Endothelial cell of umbilical vein (primary cell): ENCODE data around the gene SMAD9. TPM values are rescaled to one million over a fixed set of nuclear protein-coding genes. Genes with fewer than 3 reads are reported as not detected.

Experiments used
- BruUV-seq: library from RNA; stranded (reverse); fragments of 400-500 nt; replicated peaks from 2 replicates; lab custom pipeline; 2021; lab: Mats Ljungman, UMichigan
- CTCF ChIA-PET: fragments of 300-600, 350-600 bp; sonication (Branson Sonifier 250); formaldehyde crosslinking; loops from one replicate; lab custom pipeline; 2021; ENCODE audit warnings: antibody characterized with exemption, inconsistent platforms; lab: Charles Lee
- POLR2A ChIA-PET: fragments of 300-600, 350-600 bp; sonication (Branson Sonifier 250); formaldehyde crosslinking; loops from one replicate; lab custom pipeline; 2021; ENCODE audit warnings: antibody characterized with exemption, inconsistent platforms; lab: Charles Lee
- DNase-seq: peaks from one replicate; pipeline ENCODE4 v3.0.0-alpha.2; 2011; ENCODE audit warnings: low read depth, low spot score
- FAIRE-seq: peaks from 2 replicates; lab custom pipeline; 2011; peaks lifted over from hg19 to GRCh38; lab: Jason Lieb, UNC
- H2AFZ ChIP-seq: 2 replicates; pipeline ENCODE4 v1.6.0; 2012; ENCODE audit warnings: low read depth, low read length, control low read depth, inconsistent platforms
- H3K27ac ChIP-seq: 2 replicates; pipeline ENCODE4 v1.5.1; 2011; ENCODE audit warnings: low read depth, mild to moderate bottlenecking, control low read depth, low read length, moderate library complexity; ENCODE audit not compliant: insufficient read depth
- H3K27me3 ChIP-seq, 2 experiments: 2 replicates each; pipeline versions ENCODE4 v1.6.0 to v1.6.1; 2011; ENCODE audit warnings: low read length in 2 of 2, mixed read lengths in 1 of 2; ENCODE audit not compliant: control insufficient read depth in 2 of 2, insufficient read depth in 2 of 2
- H3K36me3 ChIP-seq, 2 experiments: 2 replicates in 1 of 2; 3 replicates in 1 of 2; pipeline ENCODE4 v1.5.1; 2011; ENCODE audit warnings: low read length in 2 of 2, mild to moderate bottlenecking in 1 of 2, moderate library complexity in 1 of 2; ENCODE audit not compliant: control insufficient read depth in 2 of 2, insufficient read depth in 2 of 2; ENCODE audit errors: extremely low read depth in 1 of 2
- H3K4me1 ChIP-seq: 3 replicates; pipeline ENCODE4 v1.5.1; 2011; ENCODE audit warnings: mild to moderate bottlenecking, low read length; ENCODE audit not compliant: control insufficient read depth, insufficient read depth; ENCODE audit errors: extremely low read depth
- H3K4me2 ChIP-seq: 2 replicates; pipeline ENCODE4 v1.6.1; 2011; ENCODE audit warnings: low read length, control low read depth, mixed read lengths; ENCODE audit not compliant: insufficient read depth
- H3K4me3 ChIP-seq, 3 experiments: fragments of 200-600 bp in 1 of 3; sonication (generic), shearing (Covaris generic) in 1 of 3; replicated peaks in 1 of 3; 2 replicates each; pipeline ENCODE4 v1.5.1; 2011 to 2016; ENCODE audit warnings: control low read depth in 3 of 3, low read length in 3 of 3, mild to moderate bottlenecking in 2 of 3, inconsistent platforms in 1 of 3, low read depth in 1 of 3, moderate library complexity in 1 of 3; ENCODE audit not compliant: insufficient read depth in 1 of 3
- H3K79me2 ChIP-seq: 2 replicates; pipeline ENCODE4 v1.6.0; 2012; ENCODE audit warnings: low read length, inconsistent platforms; ENCODE audit not compliant: control insufficient read depth, insufficient read depth
- H3K9ac ChIP-seq: replicated peaks from 2 replicates; pipeline ENCODE3; 2011; ENCODE audit warnings: low read length, control low read depth; ENCODE audit not compliant: insufficient read depth; ENCODE audit errors: extremely low read depth
- H3K9me1 ChIP-seq: replicated peaks from 3 replicates; pipeline ENCODE4 v1.6.0; 2011; ENCODE audit warnings: mild to moderate bottlenecking, low read length; ENCODE audit not compliant: control insufficient read depth, insufficient read depth; ENCODE audit errors: extremely low read depth
- H3K9me3 ChIP-seq: replicated peaks from 2 replicates; pipeline ENCODE4 v1.5.1; 2012; ENCODE audit warnings: low read length, inconsistent platforms; ENCODE audit not compliant: control insufficient read depth, insufficient read depth
- H4K20me1 ChIP-seq: replicated peaks from 2 replicates; pipeline ENCODE3; 2011; ENCODE audit warnings: mild to moderate bottlenecking, low read length; ENCODE audit not compliant: control insufficient read depth, insufficient read depth; ENCODE audit errors: extremely low read depth
- CTCF ChIP-seq, 2 donors: IDR thresholded peaks; 1 replicate in 1 of 2; 2 replicates in 1 of 2; pipeline ENCODE4 v1.5.1; 2011; ENCODE audit warnings: low read length in 2 of 2, mild to moderate bottlenecking in 2 of 2, moderate library complexity in 2 of 2, control low read depth in 1 of 2, inconsistent platforms in 1 of 2, low read depth in 1 of 2; ENCODE audit not compliant: insufficient read depth in 1 of 2; ENCODE audit errors: extremely low read depth in 1 of 2
- EZH2 ChIP-seq: IDR thresholded peaks from 2 replicates; pipeline ENCODE4 v1.6.1; 2012; ENCODE audit warnings: borderline replicate concordance, low read depth, mild to moderate bottlenecking, moderate library complexity, low read length, inconsistent platforms; ENCODE audit not compliant: severe bottlenecking
- FOS ChIP-seq: IDR thresholded peaks from 2 replicates; pipeline ENCODE4 v1.6.1; 2011; ENCODE audit warnings: mild to moderate bottlenecking, low read length, moderate library complexity, borderline replicate concordance; ENCODE audit not compliant: insufficient read depth
- GATA2 ChIP-seq: IDR thresholded peaks from 2 replicates; pipeline ENCODE4 v1.7.0; 2011; ENCODE audit warnings: low read depth, mild to moderate bottlenecking, moderate library complexity, mixed read lengths, low read length; ENCODE audit not compliant: insufficient read length, insufficient read depth
- JUN ChIP-seq: IDR thresholded peaks from 2 replicates; pipeline ENCODE4 v1.6.1; 2011; ENCODE audit warnings: borderline replicate concordance, low read depth; ENCODE audit not compliant: insufficient read length, insufficient read depth
- MAX ChIP-seq: IDR thresholded peaks from 2 replicates; pipeline ENCODE4 v1.6.1; 2011; ENCODE audit not compliant: insufficient read depth, insufficient read length
- MYC ChIP-seq: IDR thresholded peaks from one replicate; pipeline ENCODE4 v1.6.1; 2011; ENCODE audit warnings: mild to moderate bottlenecking, low read depth, low read length
- POLR2A ChIP-seq: IDR thresholded peaks from 2 replicates; pipeline ENCODE4 v1.6.1; 2012; ENCODE audit warnings: low read depth, mild to moderate bottlenecking, control low read depth, low read length
- POLR2AphosphoS5 ChIP-seq: IDR thresholded peaks from 2 replicates; pipeline ENCODE4 v1.6.1; 2012; ENCODE audit warnings: low read depth, mild to moderate bottlenecking, control low read depth, low read length, moderate library complexity; ENCODE audit not compliant: insufficient read depth
- dilution Hi-C: fragments of 300-500 bp; cut with MboI; formaldehyde crosslinking; loops from one replicate; pipeline ENCODE4 v1.15.0; 2019; ENCODE audit warnings: low sequenced_read_pairs; ENCODE audit not compliant: extremely low pct_ligation_motif_present
- intact Hi-C: fragments of 100-400 bp; cut with micrococcal nuclease; formaldehyde crosslinking; loops from one replicate; pipeline ENCODE4 v1.10.0; 2022
- polyA plus RNA-seq, 4 experiments: library from polyadenylated mRNA; depleted of rRNA in 3 of 4; stranded (reverse) in 3 of 4; unstranded in 1 of 4; fragments of >200 nt; gene quantifications; 2 replicates each; pipeline versions ENCODE4 v1.2.1 to v1.2.3, GENCODE V29; 2011 to 2012; ENCODE audit warnings: missing spikeins in 1 of 4
- total RNA-seq: library from RNA; stranded (reverse); gene quantifications from 2 replicates; pipeline ENCODE4 v1.2.3, GENCODE V29; 2021

SMAD9 gene
- total and polyA plus RNA-seq, 2 donors (not counting 3 experiments of a cell fraction or from before 2014, with no cell fraction given): 2.2 to 4.2 TPM

GRCh38 chr13:36862722-36863121 lies 57.3 kb downstream of the SMAD9 start:
- DNase-seq (peak; percentile 51), FAIRE-seq (no peak)
- H3K27ac ChIP-seq: peak overlapping the region; percentile 15
- no peaks in the 10 kb centered on the region for H3K36me3 ChIP-seq
- no peak overlapping the region for H3K9ac ChIP-seq
- peak overlapping the region; percentile 84 for H2AFZ ChIP-seq
- TSS peak; percentile 92 for BruUV-seq
- peak overlapping the region; percentile 44 for H3K4me2 ChIP-seq
- intact Hi-C loops (no loop called here), dilution Hi-C loops (loop anchor here (25.0 kb wide), 1 partner anchor 125 kb away; the partner anchor contains the start of gene ALG5)
- H4K20me1 ChIP-seq: no peaks in the 10 kb centered on the region
- CTCF ChIA-PET: interaction anchor here (0.5 to 11.0 kb wide), 2 partner anchors 118 to 137 kb away, joined by 3 to 359 read pairs; no protein-coding TSS in a partner anchor
- no peak overlapping the region for H3K4me3 ChIP-seq
- peaks cover 18% of the 10 kb centered on the region for H3K4me1 ChIP-seq
- no peaks in the 10 kb centered on the region for H3K9me3 ChIP-seq
- POLR2A ChIA-PET: no interaction called here
- no peaks in the 10 kb centered on the region for H3K9me1 ChIP-seq
- no peaks in the 10 kb centered on the region for H3K79me2 ChIP-seq
- no peak for TF ChIP-seq MAX
- no peak for TF ChIP-seq MYC
- no peak for TF ChIP-seq CTCF (IDR thresholded peaks at IDR 0.05; ENCODE audit: extremely low read depth in 1 of 2, insufficient read depth in 1 of 2, low read depth in 1 of 2, low read length in 2 of 2)
- no peak for TF ChIP-seq FOS
- no peak for TF ChIP-seq EZH2
- no peak for TF ChIP-seq JUN
- no peak for TF ChIP-seq POLR2A
- no peak for TF ChIP-seq GATA2
- TF ChIP-seq POLR2AphosphoS5: no peak
- no peaks in the 10 kb centered on the region for H3K27me3 ChIP-seq
